OCI-LY3 (cell line): ENCODE results near the gene SDF2L1.
A peak's percentile ranks its signal among the peaks of the same experiment; 100 is the strongest.
"Not testable (repeated sequence)": the region's sequence is repeated elsewhere in the genome, so short reads cannot be mapped to it uniquely, and the experiment has no call there.

Experiments
- H2AFZ ChIP-seq: fragments of 200-600, 300-600 bp; shearing (Covaris generic); 2 replicates; pipeline ENCODE4 v1.6.0; 2014; ENCODE audit warnings: antibody characterized with exemption, low read depth, low read length
- H3K27ac ChIP-seq: fragments of 200-600, 300-600 bp; sonication (generic); 2 replicates; pipeline ENCODE4 v1.5.1; 2014; ENCODE audit warnings: mild to moderate bottlenecking, low read length, moderate library complexity, mixed read lengths
- H3K27me3 ChIP-seq: fragments of 200-600, 300-600 bp; sonication (generic); 2 replicates; pipeline ENCODE4 v1.6.1; 2014; ENCODE audit warnings: low read depth, low read length, mixed read lengths
- H3K36me3 ChIP-seq: fragments of 200-600, 300-600 bp; sonication (generic); replicated peaks from 2 replicates; pipeline ENCODE3; 2014; ENCODE audit warnings: low read depth, low read length, mixed read lengths
- H3K4me1 ChIP-seq: fragments of 300-600, 200-600 bp; sonication (generic); 2 replicates; pipeline ENCODE4 v1.6.1; 2014; ENCODE audit warnings: low read length, mixed read lengths
- H3K4me2 ChIP-seq: fragments of 200-600, 300-600 bp; sonication (generic); 2 replicates; pipeline ENCODE4 v1.6.1; 2014; ENCODE audit warnings: low read length, mixed read lengths
- H3K4me3 ChIP-seq: fragments of 300-600, 200-600 bp; sonication (generic); 2 replicates; pipeline ENCODE4 v1.5.1; 2014; ENCODE audit warnings: antibody characterized with exemption, mild to moderate bottlenecking, low read length, moderate library complexity
- H3K79me2 ChIP-seq: fragments of 300-600, 200-600 bp; shearing (Covaris generic); 2 replicates; pipeline ENCODE4 v1.6.1; 2014; ENCODE audit warnings: mild to moderate bottlenecking, low read length, mixed read lengths
- H3K9ac ChIP-seq: fragments of 300-600, 200-600 bp; shearing (Covaris generic); 2 replicates; pipeline ENCODE4 v1.6.0; 2014; ENCODE audit warnings: mild to moderate bottlenecking, low read length, moderate library complexity
- H3K9me3 ChIP-seq: fragments of 200-600, 300-600 bp; shearing (Covaris generic); 2 replicates; pipeline ENCODE4 v1.6.1; 2014; ENCODE audit warnings: low read length, mixed read lengths; ENCODE audit not compliant: insufficient read depth
- H4K20me1 ChIP-seq: fragments of 200-600, 300-600 bp; sonication (generic); 2 replicates; pipeline ENCODE4 v1.6.1; 2016; ENCODE audit warnings: low read length, mixed read lengths; ENCODE audit not compliant: insufficient read depth
- CTCF ChIP-seq: fragments of 200-600, 300-600 bp; sonication (generic); IDR thresholded peaks from 2 replicates; pipeline ENCODE4 v1.5.1; 2014; ENCODE audit warnings: antibody characterized with exemption, low read length, low read depth
- EZH2phosphoT487 ChIP-seq: fragments of 200-600 bp; shearing (Covaris generic); IDR thresholded peaks from 2 replicates; pipeline ENCODE4 v1.6.1; 2018; ENCODE audit warnings: antibody characterized with exemption, mixed run types, low read depth

Gene SDF2L1

GRCh38 chr22:21690401-21690801 lies 48.3 kb downstream of the SDF2L1 start:
- Histone ChIP-seq H3K4me1 (peaks cover 28% of the 10 kb centered on the region), H3K27me3 (no peaks in the 10 kb centered on the region), H3K36me3 (peaks cover 27% of the 10 kb centered on the region), H3K27ac (no peak overlapping the region), H3K9ac (no peak overlapping the region), H3K4me3 (no peak overlapping the region), H4K20me1 (peaks cover 13% of the 10 kb centered on the region; the same call in 1 of the 2 replicates), H3K79me2 (no peaks in the 10 kb centered on the region), H3K9me3 (no peaks in the 10 kb centered on the region), H3K4me2 (peak overlapping the region; percentile 36), H2AFZ (no peak overlapping the region)
- TF ChIP-seq EZH2phosphoT487 (no peak), CTCF (no peak)

GRCh38 chr22:21691816-21692215 lies 49.7 kb downstream of the SDF2L1 start:
- peaks cover 24% of the 10 kb centered on the region for H3K36me3 ChIP-seq
- H3K27me3 ChIP-seq, result no peaks in the 10 kb centered on the region

GRCh38 chr22:21692856-21693255 lies 50.8 kb downstream of the SDF2L1 start:
- H3K79me2 ChIP-seq, H3K9ac ChIP-seq, H2AFZ ChIP-seq, H3K27ac ChIP-seq, H3K27me3 ChIP-seq, H3K4me2 ChIP-seq, H3K9me3 ChIP-seq, H3K4me3 ChIP-seq: not testable (repeated sequence)
- H3K36me3 ChIP-seq, result peaks cover 31% of the 10 kb centered on the region
- H4K20me1 ChIP-seq, result peaks cover 13% of the 10 kb centered on the region; the same call in 1 of the 2 replicates
- H3K4me1 ChIP-seq, result peaks cover 28% of the 10 kb centered on the region

More at GRCh38 chr22:21691816-21692215, 49.7 kb downstream of the SDF2L1 start:
- Histone ChIP-seq H3K4me3 (no peak overlapping the region), H3K9me3 (no peaks in the 10 kb centered on the region), H3K27ac (no peak overlapping the region), H3K4me2 (no peak overlapping the region), H3K9ac (no peak overlapping the region), H3K4me1 (peaks cover 28% of the 10 kb centered on the region), H2AFZ (no peak overlapping the region), H3K79me2 (no peaks in the 10 kb centered on the region), H4K20me1 (peaks cover 13% of the 10 kb centered on the region; the same call in 1 of the 2 replicates)
- TF ChIP-seq EZH2phosphoT487, result no peak
- TF ChIP-seq CTCF, result no peak

- Histone ChIP-seq H4K20me1 (peaks cover 13% of the 10 kb centered on the region; the same call in 1 of the 2 replicates), H3K36me3 (peaks cover 33% of the 10 kb centered on the region), H3K4me1 (peaks cover 22% of the 10 kb centered on the region), H3K27ac (no peak overlapping the region), H3K79me2 (no peaks in the 10 kb centered on the region), H3K4me3 (no peak overlapping the region), H3K27me3 (no peaks in the 10 kb centered on the region), H3K9ac (no peak overlapping the region), H2AFZ (no peak overlapping the region), H3K4me2 (no peak overlapping the region), H3K9me3 (no peaks in the 10 kb centered on the region)
- no peak for TF ChIP-seq EZH2phosphoT487
- TF ChIP-seq CTCF, result no peak
Measured at GRCh38 chr22:21693333-21693998, 51.4 kb downstream of the SDF2L1 start.
